Upper lobe of left lung (tissue), 6 donors: ENCODE data around the gene HPSE2. TPM values are rescaled to one million over a fixed set of nuclear protein-coding genes. Genes with fewer than 3 reads are reported as not detected.
A peak's percentile ranks its signal among the peaks of the same experiment; 100 is the strongest.

ENCODE experiments used
- ATAC-seq, 2 donors: fragments of 200-7000 bp; cut with Tn5 transposase; one replicate each; pipeline ENCODE4 v1.9.1; 2022; ENCODE audit warnings: mild to moderate bottlenecking in 2 of 2, moderate library complexity in 2 of 2; ENCODE audit not compliant: low FRiP score in 2 of 2
- DNase-seq, 2 donors: peaks; one replicate each; pipeline ENCODE4 v3.0.0-alpha.2; 2019 to 2020
- H3K27ac ChIP-seq, 4 donors: fragments of 200-600 bp; sonication (generic); one replicate each; pipeline ENCODE4 v1.5.1; 2016 to 2019
- H3K27me3 ChIP-seq, 4 donors: fragments of 200-600 bp; sonication (generic); one replicate each; pipeline ENCODE4 v1.5.1; 2017 to 2019
- H3K36me3 ChIP-seq, 4 donors: fragments of 200-600 bp; sonication (generic); one replicate each; pipeline ENCODE4 v1.5.1; 2016 to 2019
- H3K4me1 ChIP-seq, 4 donors: fragments of 200-600 bp; sonication (generic); one replicate each; pipeline ENCODE4 v1.5.1; 2018 to 2019
- H3K4me3 ChIP-seq, 4 donors: fragments of 200-600 bp; sonication (generic); one replicate each; pipeline ENCODE4 v1.5.1; 2017 to 2019; ENCODE audit warnings: mild to moderate bottlenecking in 2 of 4, moderate library complexity in 1 of 4
- H3K9me3 ChIP-seq, 4 donors: fragments of 200-600 bp; sonication (generic); one replicate each; pipeline ENCODE4 v1.5.1; 2018 to 2019
- EP300 ChIP-seq, 4 donors: sonication (generic); formaldehyde crosslinking; IDR thresholded peaks; one replicate each; pipeline ENCODE4 v1.5.1; 2017; ENCODE audit warnings: antibody characterized with exemption in 4 of 4, control low read depth in 2 of 4
- POLR2A ChIP-seq, 4 donors: fragments of 450-650 bp; IDR thresholded peaks; one replicate each; pipeline ENCODE4 v1.5.1; 2016 to 2017; ENCODE audit warnings: antibody characterized with exemption in 4 of 4, mild to moderate bottlenecking in 2 of 4
- POLR2AphosphoS5 ChIP-seq, 2 donors: sonication (generic); formaldehyde crosslinking; IDR thresholded peaks; one replicate each; pipeline ENCODE4 v1.5.1; 2017; ENCODE audit warnings: antibody characterized with exemption in 2 of 2
- WGBS, 2 donors: methylation state at CpG; one replicate each; pipeline ENCODE4 v1.1.5; 2017 to 2018; 5-methylcytosine and 5-hydroxymethylcytosine counted together
- total RNA-seq, 6 donors: library from RNA; depleted of rRNA in 4 of 6; stranded (reverse); fragments of >200 nt in 4 of 6; gene quantifications; one replicate each; pipeline versions ENCODE4 v1.1.0 to v1.2.1, GENCODE V29; 2016 to 2021
- TF ChIP-seq, protein P1 (sequence below), 6 experiments: fragments of 450-650 bp in 4 of 6; fragments of 200-600 bp in 2 of 6; sonication (generic) in 2 of 6; IDR thresholded peaks; one replicate each; pipeline ENCODE4 v1.5.1; 2016 to 2019; ENCODE audit warnings: antibody characterized with exemption in 6 of 6
- donor health status: DM: no; HTN: no; CAD: no; lungs with moderate emphysema.
- donor health status: DM: no; HTN: yes; CAD: no; lungs with severe emphysema.

Gene HPSE2
- total RNA-seq, 6 donors from 2014 or later: 0.15 to 1.1 (median 0.91) TPM; not detected in 1

- Histone ChIP-seq H3K4me3 (no peak overlapping the region), H3K27me3 (no peaks in the 10 kb centered on the region), H3K9me3 (no peaks in the 10 kb centered on the region), H3K4me1 (peaks cover 17 to 22% (median 20%) of the 10 kb centered on the region in 4 donors), H3K27ac (no peak overlapping the region), H3K36me3 (peaks cover 8 to 48% (median 36%) of the 10 kb centered on the region in 4 donors)
- ATAC-seq (no peak), DNase-seq (peak in 1 of 2 donors; percentile 15)
- no peak for TF ChIP-seq POLR2AphosphoS5 (IDR thresholded peaks at IDR 0.05)
- TF ChIP-seq, protein P1, sequence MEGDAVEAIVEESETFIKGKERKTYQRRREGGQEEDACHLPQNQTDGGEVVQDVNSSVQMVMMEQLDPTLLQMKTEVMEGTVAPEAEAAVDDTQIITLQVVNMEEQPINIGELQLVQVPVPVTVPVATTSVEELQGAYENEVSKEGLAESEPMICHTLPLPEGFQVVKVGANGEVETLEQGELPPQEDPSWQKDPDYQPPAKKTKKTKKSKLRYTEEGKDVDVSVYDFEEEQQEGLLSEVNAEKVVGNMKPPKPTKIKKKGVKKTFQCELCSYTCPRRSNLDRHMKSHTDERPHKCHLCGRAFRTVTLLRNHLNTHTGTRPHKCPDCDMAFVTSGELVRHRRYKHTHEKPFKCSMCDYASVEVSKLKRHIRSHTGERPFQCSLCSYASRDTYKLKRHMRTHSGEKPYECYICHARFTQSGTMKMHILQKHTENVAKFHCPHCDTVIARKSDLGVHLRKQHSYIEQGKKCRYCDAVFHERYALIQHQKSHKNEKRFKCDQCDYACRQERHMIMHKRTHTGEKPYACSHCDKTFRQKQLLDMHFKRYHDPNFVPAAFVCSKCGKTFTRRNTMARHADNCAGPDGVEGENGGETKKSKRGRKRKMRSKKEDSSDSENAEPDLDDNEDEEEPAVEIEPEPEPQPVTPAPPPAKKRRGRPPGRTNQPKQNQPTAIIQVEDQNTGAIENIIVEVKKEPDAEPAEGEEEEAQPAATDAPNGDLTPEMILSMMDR (IDR thresholded peaks at IDR 0.05): no peak
- no peak for TF ChIP-seq POLR2A (IDR thresholded peaks at IDR 0.05)
- no peak for TF ChIP-seq EP300 (IDR thresholded peaks at IDR 0.05)
- 87% methylated on average over 15 to 18 of the region's 18 CpGs for WGBS, 2 donors
Observed at GRCh38 chr10:98416606-98417388, 818.9 kb downstream of the HPSE2 start.

DNA sequence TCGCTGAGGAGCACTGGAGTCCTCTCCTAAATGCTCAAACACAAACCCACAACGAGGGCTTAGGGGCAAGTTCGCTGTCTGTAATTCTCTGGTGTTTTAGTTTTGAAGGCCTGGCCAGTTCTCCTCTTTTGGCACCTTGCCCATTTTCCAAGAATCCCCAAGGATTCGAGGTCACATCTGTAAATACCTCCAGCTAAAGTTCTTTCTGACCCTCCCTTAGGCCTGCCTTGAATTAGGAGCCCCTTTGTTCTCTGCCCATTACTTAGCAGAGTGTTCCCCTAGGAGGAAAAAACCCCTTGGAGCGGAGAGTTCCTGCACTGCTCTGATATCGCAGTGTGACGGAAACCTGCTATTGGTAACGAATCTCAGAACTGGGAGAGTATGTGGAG lies 819.9 kb downstream of the HPSE2 start:
- peaks cover 8 to 45% (median 32%) of the 10 kb centered on the region in 4 donors for H3K36me3 ChIP-seq
- peak overlapping the region in 3 of 4 donors; percentile 72 to 89 (median 83) for H3K27ac ChIP-seq
- no peaks in the 10 kb centered on the region for H3K27me3 ChIP-seq
- TF ChIP-seq POLR2A (IDR thresholded peaks at IDR 0.05) (no peak), POLR2AphosphoS5 (IDR thresholded peaks at IDR 0.05) (no peak), EP300 (IDR thresholded peaks at IDR 0.05) (no peak)
- TF ChIP-seq, protein P1 (IDR thresholded peaks at IDR 0.05): no peak
- DNase-seq (no peak), ATAC-seq (no peak)
- no peak overlapping the region for H3K4me3 ChIP-seq
- no peaks in the 10 kb centered on the region for H3K9me3 ChIP-seq
- WGBS, 2 donors: 60 to 73% methylated on average over 8 of the region's 8 CpGs
- H3K4me1 ChIP-seq: peaks cover 17 to 30% (median 27%) of the 10 kb centered on the region in 4 donors

- DNase-seq: peak; percentile 90 to 91
- Histone ChIP-seq H3K27ac (peak within 1 kb of the TSS; percentile 69 to 89 (median 78)), H3K4me3 (peak within 1 kb of the TSS; percentile 18 to 65 (median 54)), H3K4me1 (peaks cover 17 to 33% (median 29%) of the 10 kb centered on the region in 4 donors), H3K27me3 (no peaks in the 10 kb centered on the region), H3K36me3 (peaks cover 7 to 39% (median 31%) of the 10 kb centered on the region in 4 donors), H3K9me3 (no peaks in the 10 kb centered on the region)
- peak; percentile 73 to 89 for TF ChIP-seq POLR2AphosphoS5 (IDR thresholded peaks at IDR 0.05)
- peak in 3 of 4 donors; percentile 30 to 75 (median 58) for TF ChIP-seq POLR2A (IDR thresholded peaks at IDR 0.05)
- no peak for TF ChIP-seq EP300 (IDR thresholded peaks at IDR 0.05)
- ATAC-seq: peak; percentile 92 to 94
- WGBS, 2 donors: 34 to 39% methylated on average over 22 to 25 of the region's 25 CpGs
Observed at GRCh38 chr10:98414932-98415730, 820.5 kb downstream of the HPSE2 start, which contains the start of gene PYROXD2. PYROXD2 (minus strand) TSS chr10:98415182; CDS start chr10:98415135, 47 bp downstream.

DNA sequence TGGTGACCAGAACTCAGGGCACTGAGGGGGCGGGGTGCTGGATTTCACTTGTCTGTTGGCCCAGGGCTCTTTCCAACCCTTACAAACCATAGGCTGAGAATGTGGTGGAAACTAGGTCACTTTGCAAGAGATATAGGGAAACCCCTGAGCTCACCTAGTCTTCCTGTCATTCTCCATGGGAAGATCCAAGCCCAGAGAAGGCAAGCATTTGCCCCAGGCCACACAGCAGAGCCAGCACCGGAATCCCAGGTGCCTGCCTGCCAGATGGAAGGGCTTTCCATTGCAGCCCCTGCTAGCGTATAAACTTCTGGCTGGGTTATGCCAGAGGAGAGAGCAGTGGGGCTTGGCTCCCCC lies 821.1 kb downstream of the HPSE2 start:
- TF ChIP-seq, protein P1 (IDR thresholded peaks at IDR 0.05): no peak
- TF ChIP-seq POLR2AphosphoS5 (IDR thresholded peaks at IDR 0.05) (no peak), POLR2A (IDR thresholded peaks at IDR 0.05) (no peak), EP300 (IDR thresholded peaks at IDR 0.05) (no peak)
- 20 to 36% methylated on average over 1 to 3 of the region's 3 CpGs for WGBS, 2 donors
- ATAC-seq (no peak), DNase-seq (no peak)
- Histone ChIP-seq H3K9me3 (no peaks in the 10 kb centered on the region), H3K27me3 (no peaks in the 10 kb centered on the region), H3K4me1 (peaks cover 17 to 33% (median 29%) of the 10 kb centered on the region in 4 donors), H3K27ac (peak overlapping the region; percentile 69 to 89 (median 78)), H3K4me3 (peak overlapping the region; percentile 18 to 65 (median 54)), H3K36me3 (peaks cover 1 to 33% (median 25%) of the 10 kb centered on the region in 4 donors)

GRCh38 chr10:98411768-98412167 lies 823.9 kb downstream of the HPSE2 start:
- no peak for DNase-seq

More at GRCh38 chr10:98411768-98412167, 823.9 kb downstream of the HPSE2 start:
- TF ChIP-seq, protein P1 (IDR thresholded peaks at IDR 0.05): no peak
- no peak for TF ChIP-seq POLR2A (IDR thresholded peaks at IDR 0.05)
- no peak for TF ChIP-seq POLR2AphosphoS5 (IDR thresholded peaks at IDR 0.05)
- no peak for TF ChIP-seq EP300 (IDR thresholded peaks at IDR 0.05)
- Histone ChIP-seq H3K4me3 (no peak overlapping the region), H3K27ac (peak overlapping the region in 3 of 4 donors; percentile 14 to 53 (median 24)), H3K27me3 (no peaks in the 10 kb centered on the region), H3K36me3 (peaks cover 0 to 5% (median 3%) of the 10 kb centered on the region in 4 donors), H3K4me1 (peaks cover 17 to 33% (median 29%) of the 10 kb centered on the region in 4 donors), H3K9me3 (no peaks in the 10 kb centered on the region)
- 64 to 79% methylated on average over 1 of the region's 1 CpG for WGBS, 2 donors
- ATAC-seq: no peak
